A549 treated with RU486 at 1 μM for 4 hours (cell line): ENCODE results near the gene ZNF750. TPM values are rescaled to one million over a fixed set of nuclear protein-coding genes. Genes with fewer than 3 reads are reported as not detected.

Source experiments
- total RNA-seq: library from RNA; stranded (reverse); fragments of 200-300 nt; extraction: Qiagen RNA extraction; gene quantifications from 5 replicates; pipeline ENCODE4 v1.2.3, GENCODE V29; 2022; ENCODE audit warnings: low read depth

The ZNF750 gene
- total RNA-seq, result not detected in 5 replicates

GRCh38 chr17:82839617-82840292, at the start of gene ZNF750:
ZNF750 (minus strand) TSS chr17:82840022; CDS start chr17:82832454, 7,568 bp downstream.

Other genes with a start within 250 kb of the ZNF750 start
- 90.6 to 100 TPM (median 95.7 TPM) in 5 replicates for gene WDR45B, start 191.6 kb downstream of the ZNF750 start, total RNA-seq
- gene RAB40B, start 141.3 kb downstream of the ZNF750 start, total RNA-seq, result 14.2 to 21.1 TPM (median 17.5 TPM) in 5 replicates
- 59.0 to 65.7 TPM (median 62.3 TPM) in 5 replicates for gene FN3KRP, start 123.3 kb downstream of the ZNF750 start, total RNA-seq
- gene FN3K, start 104.4 kb downstream of the ZNF750 start, total RNA-seq, result 6.6 to 9.1 TPM (median 7.8 TPM) in 5 replicates
- 52.2 to 82.2 TPM (median 77.3 TPM) in 5 replicates for gene TBCD, start 88.0 kb downstream of the ZNF750 start, total RNA-seq
- 19.9 to 28.5 TPM (median 24.5 TPM) in 5 replicates for gene METRNL, start 239.6 kb upstream of the ZNF750 start, total RNA-seq